ENCODE results near the gene BTF3L4. TPM values are rescaled to one million over a fixed set of nuclear protein-coding genes. Genes with fewer than 3 reads are reported as not detected.
A peak's percentile ranks its signal among the peaks of the same experiment; 100 is the strongest.

BTF3L4 gene
- total and polyA plus RNA-seq, 2 experiments from 2014 or later = 112 to 154 TPM

DNA sequence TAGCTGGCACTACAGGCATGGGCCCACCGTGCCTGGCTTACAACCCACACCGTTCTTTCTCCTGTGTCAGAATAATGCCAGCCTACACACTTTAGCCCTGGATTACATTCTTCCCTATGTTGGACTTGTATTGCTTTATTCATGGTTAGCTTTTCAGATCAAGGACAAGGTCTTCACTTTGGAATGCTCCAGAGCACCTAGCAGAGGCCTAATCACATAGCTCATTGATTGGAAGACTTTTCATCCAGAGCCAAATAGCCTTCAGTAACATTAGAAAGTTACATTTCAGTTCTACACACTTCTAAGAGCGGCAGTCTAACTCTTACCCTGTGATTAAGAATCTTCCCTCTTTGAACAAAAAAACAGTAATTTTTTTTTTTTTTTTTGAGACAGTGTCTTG is 56.4 kb downstream of the BTF3L4 start (continued):
- TF ChIP-seq, protein P1, sequence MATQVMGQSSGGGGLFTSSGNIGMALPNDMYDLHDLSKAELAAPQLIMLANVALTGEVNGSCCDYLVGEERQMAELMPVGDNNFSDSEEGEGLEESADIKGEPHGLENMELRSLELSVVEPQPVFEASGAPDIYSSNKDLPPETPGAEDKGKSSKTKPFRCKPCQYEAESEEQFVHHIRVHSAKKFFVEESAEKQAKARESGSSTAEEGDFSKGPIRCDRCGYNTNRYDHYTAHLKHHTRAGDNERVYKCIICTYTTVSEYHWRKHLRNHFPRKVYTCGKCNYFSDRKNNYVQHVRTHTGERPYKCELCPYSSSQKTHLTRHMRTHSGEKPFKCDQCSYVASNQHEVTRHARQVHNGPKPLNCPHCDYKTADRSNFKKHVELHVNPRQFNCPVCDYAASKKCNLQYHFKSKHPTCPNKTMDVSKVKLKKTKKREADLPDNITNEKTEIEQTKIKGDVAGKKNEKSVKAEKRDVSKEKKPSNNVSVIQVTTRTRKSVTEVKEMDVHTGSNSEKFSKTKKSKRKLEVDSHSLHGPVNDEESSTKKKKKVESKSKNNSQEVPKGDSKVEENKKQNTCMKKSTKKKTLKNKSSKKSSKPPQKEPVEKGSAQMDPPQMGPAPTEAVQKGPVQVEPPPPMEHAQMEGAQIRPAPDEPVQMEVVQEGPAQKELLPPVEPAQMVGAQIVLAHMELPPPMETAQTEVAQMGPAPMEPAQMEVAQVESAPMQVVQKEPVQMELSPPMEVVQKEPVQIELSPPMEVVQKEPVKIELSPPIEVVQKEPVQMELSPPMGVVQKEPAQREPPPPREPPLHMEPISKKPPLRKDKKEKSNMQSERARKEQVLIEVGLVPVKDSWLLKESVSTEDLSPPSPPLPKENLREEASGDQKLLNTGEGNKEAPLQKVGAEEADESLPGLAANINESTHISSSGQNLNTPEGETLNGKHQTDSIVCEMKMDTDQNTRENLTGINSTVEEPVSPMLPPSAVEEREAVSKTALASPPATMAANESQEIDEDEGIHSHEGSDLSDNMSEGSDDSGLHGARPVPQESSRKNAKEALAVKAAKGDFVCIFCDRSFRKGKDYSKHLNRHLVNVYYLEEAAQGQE (IDR thresholded peaks at IDR 0.05; ENCODE audit: unreplicated experiment) = no peak
- no peak for TF ChIP-seq EZH2phosphoT487 (IDR thresholded peaks at IDR 0.05; ENCODE audit: unreplicated experiment)
- no peak for TF ChIP-seq STAT1 (IDR thresholded peaks at IDR 0.05; ENCODE audit: unreplicated experiment)
- TF ChIP-seq, protein P2, sequence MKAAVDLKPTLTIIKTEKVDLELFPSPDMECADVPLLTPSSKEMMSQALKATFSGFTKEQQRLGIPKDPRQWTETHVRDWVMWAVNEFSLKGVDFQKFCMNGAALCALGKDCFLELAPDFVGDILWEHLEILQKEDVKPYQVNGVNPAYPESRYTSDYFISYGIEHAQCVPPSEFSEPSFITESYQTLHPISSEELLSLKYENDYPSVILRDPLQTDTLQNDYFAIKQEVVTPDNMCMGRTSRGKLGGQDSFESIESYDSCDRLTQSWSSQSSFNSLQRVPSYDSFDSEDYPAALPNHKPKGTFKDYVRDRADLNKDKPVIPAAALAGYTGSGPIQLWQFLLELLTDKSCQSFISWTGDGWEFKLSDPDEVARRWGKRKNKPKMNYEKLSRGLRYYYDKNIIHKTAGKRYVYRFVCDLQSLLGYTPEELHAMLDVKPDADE (IDR thresholded peaks at IDR 0.05) = no peak
- TF ChIP-seq ZNF114 (CRISPR knock-in tag; IDR thresholded peaks at IDR 0.05) = no peak

DNA sequence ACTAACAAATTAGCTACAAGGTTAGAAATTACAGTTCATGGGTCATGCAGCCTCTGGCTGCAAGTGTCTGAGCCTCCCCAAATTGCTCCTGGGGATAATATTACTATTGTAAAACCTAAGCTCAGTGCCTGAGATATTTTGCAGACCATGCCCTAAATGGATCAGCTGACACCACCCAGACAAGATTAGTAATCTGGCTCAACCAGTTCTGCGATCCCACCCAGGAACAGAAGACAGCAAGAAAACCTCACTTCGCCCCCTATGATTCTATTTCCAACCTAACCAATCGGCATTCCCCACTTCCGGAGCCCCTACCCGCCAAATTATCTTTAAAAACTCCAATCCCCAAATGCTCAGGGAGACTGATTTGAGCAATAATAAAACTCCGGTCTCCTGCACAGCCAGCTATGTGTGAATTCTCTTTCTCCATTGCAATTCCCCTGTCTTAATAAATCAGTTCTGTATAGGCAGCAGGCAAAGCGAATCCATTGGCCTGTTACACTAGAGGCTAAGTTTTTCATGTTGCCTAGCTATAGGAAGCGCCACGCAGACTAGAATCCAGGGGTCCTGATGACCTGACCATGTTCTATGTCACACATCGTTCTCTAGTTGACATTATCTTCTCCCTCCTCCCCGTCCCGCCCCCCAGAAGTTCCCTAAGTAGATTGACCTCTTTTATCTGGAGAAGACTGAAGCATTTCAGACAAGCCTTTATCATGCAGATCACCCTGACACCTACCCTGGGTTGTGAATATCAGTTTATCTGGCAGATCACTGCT is 63.4 kb downstream of the BTF3L4 start:
- Mint-ChIP-seq H3K36me3 (ENCODE audit: low read depth) (no peaks in the 10 kb centered on the region), H3K4me1 (peaks cover 19% of the 10 kb centered on the region), H3K27ac (no peak overlapping the region), H3K27me3 (ENCODE audit: insufficient read depth, low read depth, poor library complexity) (no peaks in the 10 kb centered on the region), H3K4me3 (peak overlapping the region; percentile 8; the same call in 1 of the 3 replicates), H3K9me3 (no peaks in the 10 kb centered on the region)
- Histone ChIP-seq H3K79me2 (replicated peaks; ENCODE audit: insufficient read depth) (no peaks in the 10 kb centered on the region), H3K4me3 (no peak overlapping the region), H3F3A (replicated peaks; ENCODE audit: low read depth) (no peaks in the 10 kb centered on the region), H3K4me1 (ENCODE audit: insufficient read depth) (peaks cover 12% of the 10 kb centered on the region), H2AFZ (peak overlapping the region; percentile 15; the same call in 1 of the 2 replicates), H3K27ac (ENCODE audit: low read depth) (no peak overlapping the region), H4K20me1 (replicated peaks; ENCODE audit: insufficient read depth) (no peaks in the 10 kb centered on the region), H3K9me2 (ENCODE audit: insufficient read depth) (no peaks in the 10 kb centered on the region), H3K27me3 (ENCODE audit: insufficient read depth) (no peaks in the 10 kb centered on the region), H3K4me2 (peak overlapping the region; percentile 51), H3K36me3 (ENCODE audit: insufficient read depth) (no peaks in the 10 kb centered on the region)
- peak; percentile 14 for DNase-seq (ENCODE audit: low spot score)
- peak; percentile 62 for ATAC-seq
- TF ChIP-seq CREB1 (CRISPR knock-in tag; IDR thresholded peaks at IDR 0.05; ENCODE audit: low read depth) (no peak), EZH2phosphoT487 (IDR thresholded peaks at IDR 0.05; ENCODE audit: unreplicated experiment) (no peak)
- TF ChIP-seq, protein P1 (IDR thresholded peaks at IDR 0.05; ENCODE audit: unreplicated experiment) = no peak
- TF ChIP-seq, protein P2 (IDR thresholded peaks at IDR 0.05) = no peak
- TF ChIP-seq, protein P3, sequence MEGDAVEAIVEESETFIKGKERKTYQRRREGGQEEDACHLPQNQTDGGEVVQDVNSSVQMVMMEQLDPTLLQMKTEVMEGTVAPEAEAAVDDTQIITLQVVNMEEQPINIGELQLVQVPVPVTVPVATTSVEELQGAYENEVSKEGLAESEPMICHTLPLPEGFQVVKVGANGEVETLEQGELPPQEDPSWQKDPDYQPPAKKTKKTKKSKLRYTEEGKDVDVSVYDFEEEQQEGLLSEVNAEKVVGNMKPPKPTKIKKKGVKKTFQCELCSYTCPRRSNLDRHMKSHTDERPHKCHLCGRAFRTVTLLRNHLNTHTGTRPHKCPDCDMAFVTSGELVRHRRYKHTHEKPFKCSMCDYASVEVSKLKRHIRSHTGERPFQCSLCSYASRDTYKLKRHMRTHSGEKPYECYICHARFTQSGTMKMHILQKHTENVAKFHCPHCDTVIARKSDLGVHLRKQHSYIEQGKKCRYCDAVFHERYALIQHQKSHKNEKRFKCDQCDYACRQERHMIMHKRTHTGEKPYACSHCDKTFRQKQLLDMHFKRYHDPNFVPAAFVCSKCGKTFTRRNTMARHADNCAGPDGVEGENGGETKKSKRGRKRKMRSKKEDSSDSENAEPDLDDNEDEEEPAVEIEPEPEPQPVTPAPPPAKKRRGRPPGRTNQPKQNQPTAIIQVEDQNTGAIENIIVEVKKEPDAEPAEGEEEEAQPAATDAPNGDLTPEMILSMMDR (conservative IDR thresholded peaks at IDR 0.05; ENCODE audit: low read depth in 2 of 2) = no peak
